ENCODE results near the gene STAT6. TPM values are rescaled to one million over a fixed set of nuclear protein-coding genes. Genes with fewer than 3 reads are reported as not detected.

The STAT6 gene
- total RNA-seq, 1 donor: 81.6 TPM

DNA sequence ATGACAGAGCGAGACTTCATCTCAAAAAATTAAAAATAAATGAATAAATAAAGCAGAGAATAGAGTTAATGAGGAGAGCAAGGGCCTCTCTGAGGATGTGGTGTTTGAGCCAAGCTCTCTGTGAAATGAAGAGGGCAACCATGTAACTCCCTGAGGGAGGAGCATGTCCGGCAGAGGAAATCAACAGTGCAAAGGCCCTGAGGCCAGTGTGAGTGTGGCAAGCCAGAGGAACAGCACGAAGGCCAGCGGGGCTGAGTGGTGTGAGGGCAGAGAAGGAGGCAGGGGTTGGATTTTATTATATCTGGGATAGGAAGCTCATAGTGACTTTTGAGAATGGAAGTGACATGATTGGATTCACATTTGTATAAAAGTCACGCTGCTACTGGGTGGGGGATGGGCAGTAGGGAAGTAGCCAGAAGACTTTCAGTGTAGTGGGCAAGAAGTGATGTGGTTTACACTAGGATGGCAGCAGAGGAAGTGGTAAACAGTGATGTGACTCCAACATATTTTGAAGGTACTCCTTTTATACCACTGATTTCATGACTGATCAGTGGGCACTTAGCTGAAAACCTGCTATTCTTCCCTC is 46.5 kb upstream of the STAT6 start:
- no peak for TF ChIP-seq CTCF (IDR thresholded peaks at IDR 0.05; ENCODE audit: insufficient read depth, low read depth, low read length)
- no peak for DNase-seq (ENCODE audit: low read depth)

DNA sequence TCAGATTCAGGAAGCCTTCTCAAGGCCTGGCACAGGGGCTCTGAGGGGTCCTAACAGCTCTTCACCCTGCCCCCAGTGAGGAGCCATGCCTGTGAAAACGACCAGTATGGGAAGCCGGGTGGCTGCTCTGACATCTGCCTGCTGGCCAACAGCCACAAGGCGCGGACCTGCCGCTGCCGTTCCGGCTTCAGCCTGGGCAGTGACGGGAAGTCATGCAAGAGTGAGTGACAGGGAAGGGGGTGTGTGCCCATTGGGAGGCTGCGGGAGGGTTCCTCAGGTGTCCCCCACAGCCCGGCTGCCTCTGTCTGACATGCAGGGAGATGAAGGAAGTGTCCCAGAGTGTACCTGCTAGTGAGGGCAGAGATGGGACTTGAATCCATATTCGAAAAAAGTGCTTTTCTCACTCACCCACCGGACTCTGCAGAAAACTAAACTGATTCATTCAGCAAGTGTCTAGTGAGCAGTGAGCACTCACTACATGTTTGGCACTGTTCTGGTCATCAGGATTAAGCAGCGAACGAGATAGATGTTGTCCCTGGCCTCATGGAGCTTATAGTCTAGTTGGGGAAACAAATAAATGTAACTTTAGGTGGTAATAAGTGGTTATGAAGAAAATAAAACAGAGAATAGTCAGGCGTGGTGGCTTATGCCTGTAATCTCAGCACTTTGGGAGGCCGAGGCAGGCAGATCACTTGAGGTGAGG is 45.7 kb upstream of the STAT6 start:
- no peak for TF ChIP-seq CTCF (IDR thresholded peaks at IDR 0.05; ENCODE audit: insufficient read depth, low read depth, low read length)
- H3K4me3 ChIP-seq (ENCODE audit: low read depth, low read length): no peak overlapping the region
- no peak for DNase-seq (ENCODE audit: low read depth)

More for the DNA sequence above, 46.5 kb upstream of the STAT6 start:
- no peak overlapping the region for H3K4me3 ChIP-seq (ENCODE audit: low read depth, low read length)

GRCh38 chr12:57154804-57155434 is 43.8 kb upstream of the STAT6 start:
- TF ChIP-seq CTCF (IDR thresholded peaks at IDR 0.05; ENCODE audit: insufficient read depth, low read depth, low read length): no peak
- DNase-seq (ENCODE audit: low read depth): no peak
- H3K4me3 ChIP-seq (ENCODE audit: low read depth, low read length): no peak overlapping the region

DNA sequence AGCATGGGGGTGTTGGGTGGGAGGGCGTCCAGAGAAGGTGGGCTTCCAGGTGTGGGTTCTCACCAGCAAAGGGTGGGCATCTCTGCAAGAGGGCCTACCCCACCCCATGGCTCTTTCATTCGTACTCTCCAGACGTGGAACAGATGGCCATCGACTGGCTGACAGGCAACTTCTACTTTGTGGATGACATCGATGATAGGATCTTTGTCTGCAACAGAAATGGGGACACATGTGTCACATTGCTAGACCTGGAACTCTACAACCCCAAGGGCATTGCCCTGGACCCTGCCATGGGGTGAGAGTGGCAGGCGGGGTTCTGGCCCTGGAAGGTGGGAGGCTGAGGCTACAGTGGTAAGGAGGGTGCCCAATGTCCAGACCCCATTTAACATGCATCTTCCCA is 42.9 kb upstream of the STAT6 start:
- no peak for TF ChIP-seq CTCF (IDR thresholded peaks at IDR 0.05; ENCODE audit: insufficient read depth, low read depth, low read length)
- H3K4me3 ChIP-seq (ENCODE audit: low read depth, low read length): no peak overlapping the region
- no peak for DNase-seq (ENCODE audit: low read depth)

DNA sequence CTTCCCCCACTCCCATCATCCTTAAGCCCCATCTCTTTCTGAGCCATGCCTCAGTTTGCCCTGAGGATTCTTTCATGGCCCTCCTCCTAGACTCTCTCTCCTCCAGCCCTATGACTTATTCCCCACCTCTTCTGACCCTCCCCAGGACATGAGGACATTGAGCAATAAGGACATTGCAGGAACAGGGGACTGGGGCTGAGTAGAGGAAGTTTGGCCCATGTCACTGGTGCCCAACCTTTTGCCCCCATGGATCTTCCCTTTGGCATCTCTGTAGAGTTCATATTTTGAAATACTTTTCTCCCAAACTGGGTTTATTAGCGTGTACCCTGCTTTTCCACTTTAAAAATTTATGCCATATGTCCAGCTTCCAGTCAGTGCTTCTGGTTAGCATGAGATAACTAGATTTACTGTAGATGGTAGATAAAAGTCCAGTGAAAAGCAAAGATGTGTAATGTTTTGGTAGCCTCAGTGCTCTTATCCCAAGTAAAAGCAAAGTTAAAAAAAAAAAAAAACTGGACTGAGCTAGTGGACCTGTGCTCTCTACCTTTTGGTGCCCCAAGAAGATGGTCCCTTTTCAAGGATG is 42.3 kb upstream of the STAT6 start:
- no peak overlapping the region for H3K4me3 ChIP-seq (ENCODE audit: low read depth, low read length)
- no peak for DNase-seq (ENCODE audit: low read depth)
- TF ChIP-seq CTCF (IDR thresholded peaks at IDR 0.05; ENCODE audit: insufficient read depth, low read depth, low read length): no peak

GRCh38 chr12:57152639-57153038 is 41.5 kb upstream of the STAT6 start:
- no peak overlapping the region for H3K4me3 ChIP-seq (ENCODE audit: low read depth, low read length)
- peak; percentile 71 for DNase-seq (ENCODE audit: low read depth)
- TF ChIP-seq CTCF (IDR thresholded peaks at IDR 0.05; ENCODE audit: insufficient read depth, low read depth, low read length): no peak
